T-helper 1 cell treated with Interleukin-12 subunit alpha and Interleukin-12 subunit beta and Interleukin-4 antibody, amounts not matched to agents 30 μg/mL and 1 μg/mL, for 36 hours (primary cell): Measurements from ENCODE around the gene RTN1.

Experiments used
- H3K27ac Mint-ChIP-seq: one replicate; pipeline ENCODE4 v1.8.0; 2021; ENCODE audit warnings: mild to moderate bottlenecking, mixed read lengths
- H3K27me3 Mint-ChIP-seq: one replicate; pipeline ENCODE4 v1.8.0; 2021; ENCODE audit warnings: low read depth, mixed read lengths
- H3K36me3 Mint-ChIP-seq: one replicate; pipeline ENCODE4 v1.8.0; 2021; ENCODE audit warnings: low read depth, mixed read lengths
- H3K4me1 Mint-ChIP-seq: one replicate; pipeline ENCODE4 v1.8.0; 2021; ENCODE audit warnings: low read depth, mixed read lengths
- H3K4me3 Mint-ChIP-seq: one replicate; pipeline ENCODE4 v1.8.0; 2021; ENCODE audit warnings: mild to moderate bottlenecking, moderate library complexity, mixed read lengths
- H3K9me3 Mint-ChIP-seq: one replicate; pipeline ENCODE4 v1.8.0; 2021; ENCODE audit warnings: mixed read lengths

The RTN1 gene

DNA sequence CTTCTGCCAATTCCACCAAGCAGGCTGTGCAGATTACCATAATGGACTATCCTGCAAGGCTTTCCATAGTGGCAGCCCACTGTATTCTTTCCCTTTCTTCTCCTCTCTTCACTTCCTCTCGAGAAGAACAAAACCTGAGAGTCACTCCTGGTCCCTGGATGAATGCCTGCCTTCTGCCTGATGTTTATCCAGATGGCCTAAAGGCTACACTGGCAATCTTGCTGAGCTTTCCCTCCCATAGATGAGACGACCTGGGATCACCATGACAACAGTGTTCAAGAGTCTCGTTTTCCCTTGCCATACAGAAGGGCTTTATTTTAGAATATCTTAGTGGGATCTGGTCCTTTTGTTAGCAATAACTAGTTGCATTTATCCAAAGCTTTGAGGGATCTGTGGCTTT is 142.3 kb downstream of the RTN1 start:
- H3K9me3 Mint-ChIP-seq, result no peaks in the 10 kb centered on the region
- no peaks in the 10 kb centered on the region for H3K36me3 Mint-ChIP-seq
- H3K27me3 Mint-ChIP-seq, result no peaks in the 10 kb centered on the region
- H3K27ac Mint-ChIP-seq, result no peak overlapping the region
- H3K4me1 Mint-ChIP-seq, result no peaks in the 10 kb centered on the region
- H3K4me3 Mint-ChIP-seq, result no peak overlapping the region

- Mint-ChIP-seq H3K9me3 (no peaks in the 10 kb centered on the region), H3K4me3 (no peak overlapping the region), H3K4me1 (no peaks in the 10 kb centered on the region), H3K27ac (no peak overlapping the region), H3K36me3 (no peaks in the 10 kb centered on the region), H3K27me3 (no peaks in the 10 kb centered on the region)
Measured at GRCh38 chr14:59727073-59727661, 143.4 kb downstream of the RTN1 start.

GRCh38 chr14:59711080-59711479 is 159.5 kb downstream of the RTN1 start:
- Mint-ChIP-seq H3K9me3 (no peaks in the 10 kb centered on the region), H3K27ac (no peak overlapping the region), H3K4me3 (no peak overlapping the region), H3K36me3 (no peaks in the 10 kb centered on the region), H3K27me3 (peaks cover 3% of the 10 kb centered on the region), H3K4me1 (no peaks in the 10 kb centered on the region)

DNA sequence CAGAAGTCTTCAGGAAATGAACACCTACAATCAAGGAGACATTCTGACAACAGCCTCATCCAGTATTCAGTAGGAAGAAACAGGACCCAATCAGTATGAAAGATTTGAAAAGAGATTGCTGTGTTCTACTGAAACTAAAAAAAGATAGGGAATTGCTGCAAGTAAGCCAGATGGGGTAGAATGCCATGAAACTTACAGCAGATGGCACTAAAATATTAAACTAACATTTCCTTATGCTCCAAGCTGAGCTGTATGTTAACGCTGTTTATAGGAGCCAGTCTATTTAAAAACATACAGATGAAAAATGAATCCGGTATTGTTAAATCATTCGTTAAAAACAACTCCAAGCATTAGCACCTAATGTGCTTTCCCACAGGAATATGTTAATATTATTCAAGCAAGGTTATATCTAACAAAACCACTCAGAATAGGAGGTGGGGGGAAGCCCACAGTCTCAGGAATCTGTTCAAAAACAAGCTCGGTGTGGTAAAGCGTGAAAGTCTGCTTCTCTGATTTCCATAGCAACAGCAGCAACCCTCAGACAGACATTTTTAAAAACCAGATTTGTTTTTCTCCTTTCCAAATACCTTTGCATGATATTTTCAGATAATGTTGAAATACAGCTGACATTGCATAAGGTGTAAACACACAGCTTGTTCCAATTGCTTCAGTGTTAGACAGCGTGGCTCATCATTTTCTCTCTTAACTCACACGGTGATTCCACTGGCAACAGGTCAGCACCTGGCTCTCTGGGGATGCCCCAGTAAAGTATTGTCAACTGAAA is 162.6 kb downstream of the RTN1 start:
- Mint-ChIP-seq H3K36me3 (no peaks in the 10 kb centered on the region), H3K27ac (no peak overlapping the region), H3K27me3 (peaks cover 7% of the 10 kb centered on the region), H3K4me1 (no peaks in the 10 kb centered on the region), H3K9me3 (no peaks in the 10 kb centered on the region), H3K4me3 (no peak overlapping the region)

- H3K4me3 Mint-ChIP-seq, result no peak overlapping the region
- no peaks in the 10 kb centered on the region for H3K36me3 Mint-ChIP-seq
- H3K9me3 Mint-ChIP-seq, result no peaks in the 10 kb centered on the region
- H3K4me1 Mint-ChIP-seq, result no peaks in the 10 kb centered on the region
- no peak overlapping the region for H3K27ac Mint-ChIP-seq
- H3K27me3 Mint-ChIP-seq, result peaks cover 7% of the 10 kb centered on the region
Measured at GRCh38 chr14:59705866-59706265, 164.7 kb downstream of the RTN1 start.

- peaks cover 7% of the 10 kb centered on the region for H3K27me3 Mint-ChIP-seq
- H3K36me3 Mint-ChIP-seq, result no peaks in the 10 kb centered on the region
- no peaks in the 10 kb centered on the region for H3K9me3 Mint-ChIP-seq
- H3K4me3 Mint-ChIP-seq, result no peak overlapping the region
- no peak overlapping the region for H3K27ac Mint-ChIP-seq
- H3K4me1 Mint-ChIP-seq, result no peaks in the 10 kb centered on the region
Measured at GRCh38 chr14:59705245-59705644, 165.3 kb downstream of the RTN1 start.

DNA sequence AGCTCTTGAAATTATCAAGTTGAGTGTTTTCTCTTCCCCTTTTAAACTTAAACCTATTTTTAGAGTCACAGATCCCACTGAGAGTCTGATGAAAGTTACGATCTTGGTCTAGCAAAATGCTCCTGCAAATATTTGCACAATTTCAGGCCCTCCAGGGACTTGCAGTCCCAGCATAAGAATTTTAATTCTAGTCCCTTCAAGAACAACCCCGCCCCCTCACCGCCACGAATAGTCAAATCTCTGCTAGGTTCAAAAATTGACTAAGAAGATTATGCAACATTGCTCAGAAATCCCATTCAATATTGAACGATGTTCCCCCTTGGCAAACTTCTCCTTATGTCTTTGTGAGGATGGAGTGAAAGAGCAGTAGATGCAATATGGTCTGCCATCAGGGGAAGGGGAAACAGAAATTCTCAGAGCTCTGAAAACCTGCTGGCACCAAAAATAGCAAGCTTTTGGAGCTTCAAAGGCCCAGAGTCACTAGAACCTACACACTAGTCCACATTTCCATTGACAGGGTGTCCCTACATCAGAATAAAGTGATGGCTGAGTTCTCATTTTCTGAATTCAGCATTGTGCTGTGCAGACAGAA is 166.4 kb downstream of the RTN1 start:
- no peaks in the 10 kb centered on the region for H3K4me1 Mint-ChIP-seq
- no peaks in the 10 kb centered on the region for H3K9me3 Mint-ChIP-seq
- no peak overlapping the region for H3K27ac Mint-ChIP-seq
- H3K36me3 Mint-ChIP-seq, result no peaks in the 10 kb centered on the region
- no peak overlapping the region for H3K4me3 Mint-ChIP-seq
- peaks cover 12% of the 10 kb centered on the region for H3K27me3 Mint-ChIP-seq

GRCh38 chr14:59699442-59699841 is 171.1 kb downstream of the RTN1 start:
- Mint-ChIP-seq H3K27me3 (peaks cover 9% of the 10 kb centered on the region), H3K9me3 (no peaks in the 10 kb centered on the region), H3K36me3 (no peaks in the 10 kb centered on the region), H3K27ac (no peak overlapping the region), H3K4me1 (no peaks in the 10 kb centered on the region), H3K4me3 (no peak overlapping the region)

DNA sequence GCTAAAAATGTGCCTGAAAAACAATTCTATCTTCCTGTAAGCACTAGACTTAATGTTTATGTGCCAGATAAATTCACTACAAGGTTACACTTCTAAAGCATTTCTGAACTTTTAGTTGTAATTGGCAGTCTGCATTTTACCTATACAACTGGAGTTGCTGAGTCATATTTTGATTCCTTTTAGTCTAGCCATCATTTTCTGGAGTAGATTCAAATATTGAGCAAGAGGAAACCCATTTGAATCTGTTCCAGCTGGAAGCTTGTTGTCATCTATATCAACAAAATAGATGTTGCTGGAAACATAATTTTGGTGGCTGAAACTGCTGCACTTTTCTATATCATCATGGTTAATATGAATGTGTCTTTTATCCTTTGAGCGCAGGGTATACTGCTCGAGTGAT is 171.8 kb downstream of the RTN1 start:
- Mint-ChIP-seq H3K9me3 (no peaks in the 10 kb centered on the region), H3K27me3 (peaks cover 9% of the 10 kb centered on the region), H3K27ac (no peak overlapping the region), H3K36me3 (no peaks in the 10 kb centered on the region), H3K4me3 (no peak overlapping the region), H3K4me1 (no peaks in the 10 kb centered on the region)

GRCh38 chr14:59695198-59695597 is 175.4 kb downstream of the RTN1 start:
- no peak overlapping the region for H3K27ac Mint-ChIP-seq
- H3K4me1 Mint-ChIP-seq, result no peaks in the 10 kb centered on the region
- H3K27me3 Mint-ChIP-seq, result peaks cover 9% of the 10 kb centered on the region
- no peaks in the 10 kb centered on the region for H3K36me3 Mint-ChIP-seq
- no peak overlapping the region for H3K4me3 Mint-ChIP-seq
- H3K9me3 Mint-ChIP-seq, result no peaks in the 10 kb centered on the region

- no peak overlapping the region for H3K27ac Mint-ChIP-seq
- H3K36me3 Mint-ChIP-seq, result no peaks in the 10 kb centered on the region
- peaks cover 7% of the 10 kb centered on the region for H3K27me3 Mint-ChIP-seq
- no peak overlapping the region for H3K4me3 Mint-ChIP-seq
- H3K4me1 Mint-ChIP-seq, result no peaks in the 10 kb centered on the region
- H3K9me3 Mint-ChIP-seq, result no peaks in the 10 kb centered on the region
Measured at GRCh38 chr14:59691266-59691665, 179.3 kb downstream of the RTN1 start.

- Mint-ChIP-seq H3K9me3 (no peaks in the 10 kb centered on the region), H3K4me3 (no peak overlapping the region), H3K27ac (no peak overlapping the region), H3K27me3 (peaks cover 7% of the 10 kb centered on the region), H3K36me3 (no peaks in the 10 kb centered on the region), H3K4me1 (no peaks in the 10 kb centered on the region)
Measured at GRCh38 chr14:59690426-59690825, 180.2 kb downstream of the RTN1 start.

DNA sequence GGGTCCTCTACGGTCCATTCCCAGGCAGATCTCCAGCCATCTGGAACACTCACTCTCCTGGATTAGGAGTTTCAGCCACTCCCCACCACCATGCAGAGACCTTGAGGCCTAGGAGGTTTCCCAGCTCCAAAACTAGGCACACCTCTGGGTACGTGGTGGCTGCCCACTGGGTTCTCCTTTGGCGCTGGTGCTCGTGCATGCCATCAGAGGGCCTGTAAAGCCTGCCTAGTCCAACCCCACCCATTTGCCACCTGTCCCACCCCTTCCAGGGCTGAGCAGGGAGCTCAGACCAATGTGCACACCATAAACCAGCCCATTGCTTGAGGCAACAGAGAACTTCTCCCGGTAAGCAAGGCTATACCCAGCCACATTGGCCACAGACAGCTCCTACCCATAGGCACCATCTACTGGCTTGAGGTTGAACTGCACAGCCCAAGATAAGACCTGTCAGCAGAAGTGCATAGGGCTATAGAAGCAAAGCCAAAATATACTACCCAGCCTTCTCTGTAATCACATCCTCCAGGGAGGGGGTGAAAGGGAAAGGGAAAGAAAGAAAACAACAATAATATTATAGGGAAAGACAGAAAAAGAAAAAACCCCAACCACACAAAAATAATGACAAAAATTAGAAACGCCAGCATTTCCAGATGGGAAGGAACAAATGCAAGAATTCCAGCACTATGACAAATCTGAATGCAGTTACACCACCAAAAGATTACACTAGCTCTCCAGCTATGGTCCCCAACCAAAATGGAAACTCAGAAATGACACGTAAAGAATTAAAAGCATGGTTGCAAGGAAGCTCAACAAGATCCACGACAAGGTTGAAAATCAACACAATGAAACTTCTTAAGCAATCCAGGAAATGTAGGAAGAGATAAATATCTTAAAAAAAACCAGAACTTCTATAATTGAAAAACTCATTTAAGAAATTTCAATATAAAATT is 182.1 kb downstream of the RTN1 start:
- Mint-ChIP-seq H3K27me3 (peaks cover 6% of the 10 kb centered on the region), H3K36me3 (no peaks in the 10 kb centered on the region), H3K4me1 (no peaks in the 10 kb centered on the region), H3K4me3 (no peak overlapping the region), H3K9me3 (no peaks in the 10 kb centered on the region), H3K27ac (no peak overlapping the region)

DNA sequence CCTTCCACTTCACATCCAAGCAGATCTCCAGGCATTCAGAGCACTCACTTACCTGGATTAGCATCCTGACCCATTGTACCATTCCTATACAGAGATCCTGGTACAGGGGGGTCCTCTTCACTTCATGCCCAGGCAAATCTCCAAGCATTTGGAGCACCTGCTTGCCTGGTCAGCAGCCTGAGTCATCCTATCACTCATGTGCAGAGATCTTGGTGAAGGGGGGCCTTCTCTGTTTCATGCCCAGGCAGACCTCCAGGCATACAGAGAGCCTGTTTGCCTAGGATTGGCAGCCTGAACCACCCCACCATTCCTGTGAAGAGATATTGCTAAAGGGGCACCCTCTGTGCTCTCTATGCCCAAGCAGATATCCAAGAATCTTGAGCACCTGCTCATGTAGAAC is 182.9 kb downstream of the RTN1 start:
- no peaks in the 10 kb centered on the region for H3K9me3 Mint-ChIP-seq
- H3K4me3 Mint-ChIP-seq, result no peak overlapping the region
- H3K36me3 Mint-ChIP-seq, result no peaks in the 10 kb centered on the region
- no peak overlapping the region for H3K27ac Mint-ChIP-seq
- H3K4me1 Mint-ChIP-seq, result no peaks in the 10 kb centered on the region
- H3K27me3 Mint-ChIP-seq, result peaks cover 9% of the 10 kb centered on the region
